IMR-90 (cell line): ENCODE measurements around the gene VPS35.

Experiments
- BHLHE40 ChIP-seq: fragments of 150-350 bp; IDR thresholded peaks from 2 replicates; pipeline ENCODE4 v1.6.1; 2016; ENCODE audit warnings: mild to moderate bottlenecking, low read depth, low read length
- CEBPB ChIP-seq: IDR thresholded peaks from 2 replicates; pipeline ENCODE4 v1.6.1; 2012; ENCODE audit warnings: low read depth, low read length, improper control_type of control experiment
- CTCF ChIP-seq: conservative IDR thresholded peaks from 2 replicates; pipeline ENCODE4 v1.5.1; 2012; ENCODE audit warnings: mild to moderate bottlenecking, low read depth, low read length, improper control_type of control experiment
- MAFK ChIP-seq: IDR thresholded peaks from 2 replicates; pipeline ENCODE4 v1.6.1; 2012; ENCODE audit warnings: low read depth, low read length, improper control_type of control experiment
- MAZ ChIP-seq: IDR thresholded peaks from 2 replicates; pipeline ENCODE4 v1.6.1; 2012; ENCODE audit warnings: low read depth, mild to moderate bottlenecking, low read length, improper control_type of control experiment, moderate library complexity, borderline replicate concordance
- POLR2A ChIP-seq: IDR thresholded peaks from 2 replicates; pipeline ENCODE4 v1.6.1; 2012; ENCODE audit warnings: mild to moderate bottlenecking, low read depth, low read length
- RAD21 ChIP-seq: IDR thresholded peaks from 2 replicates; pipeline ENCODE4 v1.6.1; 2012; ENCODE audit warnings: low read length, improper control_type of control experiment
- RCOR1 ChIP-seq: IDR thresholded peaks from 2 replicates; pipeline ENCODE4 v1.6.1; 2012; ENCODE audit warnings: mild to moderate bottlenecking, low read length, improper control_type of control experiment; ENCODE audit not compliant: insufficient replicate concordance
- RFX5 ChIP-seq: IDR thresholded peaks from 2 replicates; pipeline ENCODE4 v1.8.0; 2012; ENCODE audit warnings: low read depth, mild to moderate bottlenecking, low read length, moderate library complexity
- SMC3 ChIP-seq: fragments of 150-350 bp; IDR thresholded peaks from 2 replicates; pipeline ENCODE4 v1.6.1; 2016; ENCODE audit warnings: low read depth, mild to moderate bottlenecking, antibody characterized with exemption, low read length, moderate library complexity
- TF ChIP-seq, protein P1 (sequence below): fragments of 150-350 bp; IDR thresholded peaks from 2 replicates; pipeline ENCODE4 v1.6.1; 2017; ENCODE audit warnings: mild to moderate bottlenecking, antibody characterized with exemption, low read length, low read depth

DNA sequence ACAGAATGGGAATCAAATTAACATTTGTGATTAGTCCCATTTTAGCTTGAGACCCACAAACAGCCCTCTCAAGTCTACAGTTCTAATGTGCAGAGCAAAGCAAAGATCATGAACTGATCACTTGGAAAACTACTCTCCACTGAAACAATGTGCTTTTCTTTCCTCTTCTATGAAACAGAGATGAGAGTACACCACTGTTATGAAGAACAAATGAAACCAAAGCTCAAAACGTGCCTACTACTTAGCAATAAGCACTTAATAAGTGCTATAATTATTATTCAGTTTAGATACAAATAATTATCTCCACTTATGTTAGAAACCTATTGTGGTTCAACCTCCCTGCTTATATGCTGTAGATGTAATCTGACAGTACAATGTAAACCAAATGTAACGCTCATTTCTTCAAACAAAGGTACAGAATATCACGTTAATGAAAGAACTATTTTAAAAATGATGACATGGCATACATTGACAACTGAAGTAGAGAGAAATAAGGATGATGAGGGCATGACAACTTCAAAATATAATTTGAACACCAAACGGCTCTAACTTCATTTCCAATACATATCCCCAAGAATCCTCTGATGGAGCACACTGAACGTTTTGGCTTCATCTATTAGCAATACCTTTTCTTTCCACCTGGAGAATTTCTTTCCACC is 2.0 kb downstream of the VPS35 start:
- TF ChIP-seq, protein P1, sequence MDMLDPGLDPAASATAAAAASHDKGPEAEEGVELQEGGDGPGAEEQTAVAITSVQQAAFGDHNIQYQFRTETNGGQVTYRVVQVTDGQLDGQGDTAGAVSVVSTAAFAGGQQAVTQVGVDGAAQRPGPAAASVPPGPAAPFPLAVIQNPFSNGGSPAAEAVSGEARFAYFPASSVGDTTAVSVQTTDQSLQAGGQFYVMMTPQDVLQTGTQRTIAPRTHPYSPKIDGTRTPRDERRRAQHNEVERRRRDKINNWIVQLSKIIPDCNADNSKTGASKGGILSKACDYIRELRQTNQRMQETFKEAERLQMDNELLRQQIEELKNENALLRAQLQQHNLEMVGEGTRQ = no peak
- TF ChIP-seq CTCF (no peak), RCOR1 (no peak), BHLHE40 (no peak), POLR2A (no peak), SMC3 (no peak), MAFK (peak; percentile 78), RAD21 (no peak), CEBPB (no peak), MAZ (no peak), RFX5 (no peak)
